GM23338 (cell line): ENCODE results near the gene TNS3. TPM values are rescaled to one million over a fixed set of nuclear protein-coding genes. Genes with fewer than 3 reads are reported as not detected.

ENCODE experiments used
- ATAC-seq: fragments of 200-7000 bp; cut with Tn5 transposase; 3 replicates; pipeline ENCODE4 v1.9.1; 2020
- DNase-seq: peaks from one replicate; pipeline ENCODE4 v3.0.0-alpha.2; 2015; ENCODE audit warnings: low spot score
- H2AFZ ChIP-seq: fragments of 200-600 bp; sonication (generic); 2 replicates; pipeline ENCODE4 v1.8.0; 2016; ENCODE audit warnings: antibody characterized with exemption, mild to moderate bottlenecking, moderate library complexity
- H3F3A ChIP-seq: fragments of 200-600 bp; sonication (generic); replicated peaks from 2 replicates; pipeline ENCODE4 v1.8.0; 2017; ENCODE audit warnings: antibody characterized with exemption, mixed run types, low read depth
- H3K27ac ChIP-seq: fragments of 200-600 bp; sonication (generic); 2 replicates; pipeline ENCODE4 v1.6.1; 2016; ENCODE audit warnings: low read depth
- H3K27me3 ChIP-seq: fragments of 200-600 bp; sonication (generic); 2 replicates; pipeline ENCODE4 v1.8.0; 2016; ENCODE audit warnings: mild to moderate bottlenecking, mixed run types, moderate library complexity; ENCODE audit not compliant: insufficient read depth
- H3K36me3 ChIP-seq: fragments of 200-600 bp; sonication (generic); 2 replicates; pipeline ENCODE4 v1.8.0; 2016; ENCODE audit warnings: mild to moderate bottlenecking; ENCODE audit not compliant: insufficient read depth
- H3K4me1 ChIP-seq: fragments of 200-600 bp; sonication (generic); 2 replicates; pipeline ENCODE4 v1.8.0; 2016; ENCODE audit warnings: mild to moderate bottlenecking, moderate library complexity; ENCODE audit not compliant: insufficient read depth
- H3K4me2 ChIP-seq: fragments of 200-600 bp; sonication (generic); 2 replicates; pipeline ENCODE4 v1.7.1; 2017; ENCODE audit warnings: mixed run types
- H3K4me3 ChIP-seq: fragments of 200-600 bp; sonication (generic); 2 replicates; pipeline ENCODE4 v1.6.1; 2016; ENCODE audit warnings: mixed run types
- H3K79me2 ChIP-seq: fragments of 200-600 bp; sonication (generic); replicated peaks from 2 replicates; pipeline ENCODE4 v1.8.0; 2017; ENCODE audit warnings: mild to moderate bottlenecking; ENCODE audit not compliant: insufficient read depth
- H3K9me2 ChIP-seq: fragments of 200-600 bp; sonication (generic); 2 replicates; pipeline ENCODE4 v1.8.0; 2017; ENCODE audit not compliant: insufficient read depth
- H4K20me1 ChIP-seq: fragments of 200-600 bp; sonication (generic); replicated peaks from 2 replicates; pipeline ENCODE4 v1.8.0; 2017; ENCODE audit warnings: mild to moderate bottlenecking; ENCODE audit not compliant: insufficient read depth
- H3K27ac Mint-ChIP-seq: 2 replicates; pipeline ENCODE4 v1.8.0; 2020; ENCODE audit warnings: inconsistent platforms, mild to moderate bottlenecking, moderate library complexity, mixed read lengths
- H3K27me3 Mint-ChIP-seq: 3 replicates; pipeline ENCODE4 v1.8.0; 2022; ENCODE audit warnings: low read depth, mild to moderate bottlenecking, moderate library complexity, mixed read lengths, inconsistent platforms; ENCODE audit not compliant: insufficient read depth, poor library complexity
- H3K36me3 Mint-ChIP-seq: 3 replicates; pipeline ENCODE4 v1.8.0; 2021; ENCODE audit warnings: low read depth, mild to moderate bottlenecking, inconsistent platforms, moderate library complexity, mixed read lengths
- H3K4me1 Mint-ChIP-seq: 3 replicates; pipeline ENCODE4 v1.8.0; 2020; ENCODE audit warnings: mild to moderate bottlenecking, inconsistent platforms, mixed read lengths
- H3K4me3 Mint-ChIP-seq: 3 replicates; pipeline ENCODE4 v1.8.0; 2021; ENCODE audit warnings: moderate library complexity, mild to moderate bottlenecking, inconsistent platforms, mixed read lengths
- H3K9me3 Mint-ChIP-seq: 3 replicates; pipeline ENCODE4 v1.8.0; 2020; ENCODE audit warnings: moderate library complexity, mild to moderate bottlenecking, inconsistent platforms, mixed read lengths
- CREB1 ChIP-seq: fragments of 250-450 bp; sonication (Bioruptor Pico); IDR thresholded peaks from 2 replicates; pipeline ENCODE4 v1.5.0; 2020; ENCODE audit warnings: low read depth, mild to moderate bottlenecking, moderate library complexity
- EZH2 ChIP-seq: fragments of 200-600 bp; sonication (generic); IDR thresholded peaks from one replicate; pipeline ENCODE4 v1.8.0; 2017; ENCODE audit warnings: antibody characterized with exemption, mild to moderate bottlenecking, low read depth; ENCODE audit not compliant: unreplicated experiment
- EZH2phosphoT487 ChIP-seq: fragments of 200-600 bp; sonication (generic); IDR thresholded peaks from one replicate; pipeline ENCODE4 v1.8.1; 2018; ENCODE audit warnings: antibody characterized with exemption; ENCODE audit not compliant: unreplicated experiment
- JUNB ChIP-seq: IDR thresholded peaks from one replicate; pipeline ENCODE4 v1.6.1; 2016; ENCODE audit warnings: antibody characterized with exemption; ENCODE audit not compliant: unreplicated experiment
- NANOG ChIP-seq: IDR thresholded peaks from 2 replicates; pipeline ENCODE4 v1.6.1; 2016; ENCODE audit warnings: antibody characterized with exemption, borderline replicate concordance
- POLR2AphosphoS5 ChIP-seq: IDR thresholded peaks from 2 replicates; pipeline ENCODE4 v1.6.1; 2016; ENCODE audit warnings: antibody characterized with exemption, low read depth
- STAT1 ChIP-seq: IDR thresholded peaks from one replicate; pipeline ENCODE4 v1.6.1; 2016; ENCODE audit warnings: antibody characterized with exemption; ENCODE audit not compliant: unreplicated experiment
- ZNF114 ChIP-seq: fragments of 250-450 bp; sonication (Bioruptor Pico); IDR thresholded peaks from 2 replicates; pipeline ENCODE4 v1.5.0; 2020; ENCODE audit warnings: mild to moderate bottlenecking, moderate library complexity
- ZNF331 ChIP-seq: fragments of 250-450 bp; sonication (Bioruptor Pico); IDR thresholded peaks from 2 replicates; pipeline ENCODE4 v1.5.0; 2020; ENCODE audit warnings: low read depth, mild to moderate bottlenecking, moderate library complexity
- polyA plus RNA-seq: library from polyadenylated mRNA; unstranded; fragments of >200 nt; fragmentation: Nextera tagmentation; extraction: Ambion mirVana; gene quantifications from 2 replicates; pipeline ENCODE4 v1.2.1, GENCODE V29; 2016
- total RNA-seq: library from RNA; depleted of rRNA; stranded (reverse); fragments of >200 nt; shearing (Covaris generic); gene quantifications from 2 replicates; pipeline ENCODE4 v1.2.3, GENCODE V29; 2014
- TF ChIP-seq, protein P1 (sequence below): fragments of 250-450 bp; sonication (Bioruptor Pico); IDR thresholded peaks from 2 replicates; pipeline ENCODE4 v1.5.0; 2020; ENCODE audit warnings: mild to moderate bottlenecking, moderate library complexity
- TF ChIP-seq, protein P2 (sequence below): IDR thresholded peaks from 2 replicates; pipeline ENCODE4 v1.6.1; 2016; ENCODE audit warnings: antibody characterized with exemption
- TF ChIP-seq, protein P3 (sequence below): IDR thresholded peaks from one replicate; pipeline ENCODE4 v1.6.1; 2018; ENCODE audit warnings: antibody characterized with exemption; ENCODE audit not compliant: unreplicated experiment
- TF ChIP-seq, protein P4 (sequence below), 2 experiments: fragments of 200-600 bp in 1 of 2; sonication (generic) in 1 of 2; conservative IDR thresholded peaks; 2 replicates each; pipeline versions ENCODE4 v1.5.1 to v1.6.1; 2016 to 2017; ENCODE audit warnings: antibody characterized with exemption in 2 of 2, low read depth in 2 of 2, mild to moderate bottlenecking in 2 of 2, moderate library complexity in 1 of 2

The TNS3 gene
- total and polyA plus RNA-seq, 2 experiments from 2014 or later: 6.2 to 28.7 TPM

DNA sequence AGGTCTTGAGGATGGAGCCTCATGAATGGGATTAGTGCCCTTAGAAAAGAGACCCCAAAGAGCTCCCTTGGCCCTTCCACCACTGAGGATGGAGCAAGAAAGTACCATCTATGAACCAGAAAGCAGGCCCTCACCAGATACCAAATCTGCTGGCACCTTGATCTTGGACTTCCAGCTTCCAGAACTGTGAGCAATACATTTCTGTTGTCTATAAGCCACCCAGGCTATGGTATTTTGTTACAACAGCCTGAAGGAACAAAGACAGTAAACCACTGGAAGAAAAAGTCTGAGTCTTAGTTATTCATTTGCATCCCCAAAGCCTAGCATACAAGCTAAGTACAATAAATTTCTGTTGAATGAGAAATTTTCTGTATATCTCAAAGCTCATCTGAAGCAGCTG lies 37.9 kb upstream of the TNS3 start:
- Mint-ChIP-seq H3K27ac (no peak overlapping the region), H3K27me3 (peaks cover 14% of the 10 kb centered on the region), H3K36me3 (no peaks in the 10 kb centered on the region), H3K9me3 (no peaks in the 10 kb centered on the region; the same call in 2 of the 3 replicates), H3K4me1 (peaks cover 16% of the 10 kb centered on the region), H3K4me3 (no peak overlapping the region)
- Histone ChIP-seq H3K27ac (no peak overlapping the region), H3K4me1 (peaks cover 9% of the 10 kb centered on the region; the same call in 1 of the 2 replicates), H3F3A (no peaks in the 10 kb centered on the region), H3K36me3 (no peaks in the 10 kb centered on the region), H3K79me2 (no peaks in the 10 kb centered on the region), H4K20me1 (no peaks in the 10 kb centered on the region), H3K4me3 (no peak overlapping the region), H3K9me2 (peaks cover 15% of the 10 kb centered on the region; the same call in 1 of the 2 replicates), H3K27me3 (no peaks in the 10 kb centered on the region), H2AFZ (no peak overlapping the region), H3K4me2 (no peak overlapping the region)
- no peak for DNase-seq
- TF ChIP-seq, protein P1, sequence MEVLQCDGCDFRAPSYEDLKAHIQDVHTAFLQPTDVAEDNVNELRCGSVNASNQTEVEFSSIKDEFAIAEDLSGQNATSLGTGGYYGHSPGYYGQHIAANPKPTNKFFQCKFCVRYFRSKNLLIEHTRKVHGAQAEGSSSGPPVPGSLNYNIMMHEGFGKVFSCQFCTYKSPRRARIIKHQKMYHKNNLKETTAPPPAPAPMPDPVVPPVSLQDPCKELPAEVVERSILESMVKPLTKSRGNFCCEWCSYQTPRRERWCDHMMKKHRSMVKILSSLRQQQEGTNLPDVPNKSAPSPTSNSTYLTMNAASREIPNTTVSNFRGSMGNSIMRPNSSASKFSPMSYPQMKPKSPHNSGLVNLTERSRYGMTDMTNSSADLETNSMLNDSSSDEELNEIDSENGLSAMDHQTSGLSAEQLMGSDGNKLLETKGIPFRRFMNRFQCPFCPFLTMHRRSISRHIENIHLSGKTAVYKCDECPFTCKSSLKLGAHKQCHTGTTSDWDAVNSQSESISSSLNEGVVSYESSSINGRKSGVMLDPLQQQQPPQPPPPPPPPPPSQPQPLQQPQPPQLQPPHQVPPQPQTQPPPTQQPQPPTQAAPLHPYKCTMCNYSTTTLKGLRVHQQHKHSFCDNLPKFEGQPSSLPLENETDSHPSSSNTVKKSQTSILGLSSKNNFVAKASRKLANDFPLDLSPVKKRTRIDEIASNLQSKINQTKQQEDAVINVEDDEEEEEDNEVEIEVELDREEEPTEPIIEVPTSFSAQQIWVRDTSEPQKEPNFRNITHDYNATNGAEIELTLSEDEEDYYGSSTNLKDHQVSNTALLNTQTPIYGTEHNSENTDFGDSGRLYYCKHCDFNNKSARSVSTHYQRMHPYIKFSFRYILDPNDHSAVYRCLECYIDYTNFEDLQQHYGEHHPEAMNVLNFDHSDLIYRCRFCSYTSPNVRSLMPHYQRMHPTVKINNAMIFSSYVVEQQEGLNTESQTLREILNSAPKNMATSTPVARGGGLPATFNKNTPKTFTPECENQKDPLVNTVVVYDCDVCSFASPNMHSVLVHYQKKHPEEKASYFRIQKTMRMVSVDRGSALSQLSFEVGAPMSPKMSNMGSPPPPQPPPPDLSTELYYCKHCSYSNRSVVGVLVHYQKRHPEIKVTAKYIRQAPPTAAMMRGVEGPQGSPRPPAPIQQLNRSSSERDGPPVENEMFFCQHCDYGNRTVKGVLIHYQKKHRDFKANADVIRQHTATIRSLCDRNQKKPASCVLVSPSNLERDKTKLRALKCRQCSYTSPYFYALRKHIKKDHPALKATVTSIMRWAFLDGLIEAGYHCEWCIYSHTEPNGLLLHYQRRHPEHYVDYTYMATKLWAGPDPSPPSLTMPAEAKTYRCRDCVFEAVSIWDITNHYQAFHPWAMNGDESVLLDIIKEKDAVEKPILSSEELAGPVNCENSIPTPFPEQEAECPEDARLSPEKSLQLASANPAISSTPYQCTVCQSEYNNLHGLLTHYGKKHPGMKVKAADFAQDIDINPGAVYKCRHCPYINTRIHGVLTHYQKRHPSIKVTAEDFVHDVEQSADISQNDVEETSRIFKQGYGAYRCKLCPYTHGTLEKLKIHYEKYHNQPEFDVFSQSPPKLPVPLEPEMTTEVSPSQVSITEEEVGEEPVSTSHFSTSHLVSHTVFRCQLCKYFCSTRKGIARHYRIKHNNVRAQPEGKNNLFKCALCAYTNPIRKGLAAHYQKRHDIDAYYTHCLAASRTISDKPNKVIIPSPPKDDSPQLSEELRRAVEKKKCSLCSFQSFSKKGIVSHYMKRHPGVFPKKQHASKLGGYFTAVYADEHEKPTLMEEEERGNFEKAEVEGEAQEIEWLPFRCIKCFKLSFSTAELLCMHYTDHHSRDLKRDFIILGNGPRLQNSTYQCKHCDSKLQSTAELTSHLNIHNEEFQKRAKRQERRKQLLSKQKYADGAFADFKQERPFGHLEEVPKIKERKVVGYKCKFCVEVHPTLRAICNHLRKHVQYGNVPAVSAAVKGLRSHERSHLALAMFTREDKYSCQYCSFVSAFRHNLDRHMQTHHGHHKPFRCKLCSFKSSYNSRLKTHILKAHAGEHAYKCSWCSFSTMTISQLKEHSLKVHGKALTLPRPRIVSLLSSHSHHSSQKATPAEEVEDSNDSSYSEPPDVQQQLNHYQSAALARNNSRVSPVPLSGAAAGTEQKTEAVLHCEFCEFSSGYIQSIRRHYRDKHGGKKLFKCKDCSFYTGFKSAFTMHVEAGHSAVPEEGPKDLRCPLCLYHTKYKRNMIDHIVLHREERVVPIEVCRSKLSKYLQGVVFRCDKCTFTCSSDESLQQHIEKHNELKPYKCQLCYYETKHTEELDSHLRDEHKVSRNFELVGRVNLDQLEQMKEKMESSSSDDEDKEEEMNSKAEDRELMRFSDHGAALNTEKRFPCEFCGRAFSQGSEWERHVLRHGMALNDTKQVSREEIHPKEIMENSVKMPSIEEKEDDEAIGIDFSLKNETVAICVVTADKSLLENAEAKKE (CRISPR knock-in tag): no peak
- TF ChIP-seq JUNB (no peak), ZNF331 (CRISPR knock-in tag) (no peak), ZNF114 (CRISPR knock-in tag) (no peak), CREB1 (CRISPR knock-in tag) (no peak), EZH2phosphoT487 (no peak), NANOG (no peak), EZH2 (no peak), POLR2AphosphoS5 (no peak), STAT1 (no peak)
- TF ChIP-seq, protein P2, sequence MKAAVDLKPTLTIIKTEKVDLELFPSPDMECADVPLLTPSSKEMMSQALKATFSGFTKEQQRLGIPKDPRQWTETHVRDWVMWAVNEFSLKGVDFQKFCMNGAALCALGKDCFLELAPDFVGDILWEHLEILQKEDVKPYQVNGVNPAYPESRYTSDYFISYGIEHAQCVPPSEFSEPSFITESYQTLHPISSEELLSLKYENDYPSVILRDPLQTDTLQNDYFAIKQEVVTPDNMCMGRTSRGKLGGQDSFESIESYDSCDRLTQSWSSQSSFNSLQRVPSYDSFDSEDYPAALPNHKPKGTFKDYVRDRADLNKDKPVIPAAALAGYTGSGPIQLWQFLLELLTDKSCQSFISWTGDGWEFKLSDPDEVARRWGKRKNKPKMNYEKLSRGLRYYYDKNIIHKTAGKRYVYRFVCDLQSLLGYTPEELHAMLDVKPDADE: no peak
- TF ChIP-seq, protein P3, sequence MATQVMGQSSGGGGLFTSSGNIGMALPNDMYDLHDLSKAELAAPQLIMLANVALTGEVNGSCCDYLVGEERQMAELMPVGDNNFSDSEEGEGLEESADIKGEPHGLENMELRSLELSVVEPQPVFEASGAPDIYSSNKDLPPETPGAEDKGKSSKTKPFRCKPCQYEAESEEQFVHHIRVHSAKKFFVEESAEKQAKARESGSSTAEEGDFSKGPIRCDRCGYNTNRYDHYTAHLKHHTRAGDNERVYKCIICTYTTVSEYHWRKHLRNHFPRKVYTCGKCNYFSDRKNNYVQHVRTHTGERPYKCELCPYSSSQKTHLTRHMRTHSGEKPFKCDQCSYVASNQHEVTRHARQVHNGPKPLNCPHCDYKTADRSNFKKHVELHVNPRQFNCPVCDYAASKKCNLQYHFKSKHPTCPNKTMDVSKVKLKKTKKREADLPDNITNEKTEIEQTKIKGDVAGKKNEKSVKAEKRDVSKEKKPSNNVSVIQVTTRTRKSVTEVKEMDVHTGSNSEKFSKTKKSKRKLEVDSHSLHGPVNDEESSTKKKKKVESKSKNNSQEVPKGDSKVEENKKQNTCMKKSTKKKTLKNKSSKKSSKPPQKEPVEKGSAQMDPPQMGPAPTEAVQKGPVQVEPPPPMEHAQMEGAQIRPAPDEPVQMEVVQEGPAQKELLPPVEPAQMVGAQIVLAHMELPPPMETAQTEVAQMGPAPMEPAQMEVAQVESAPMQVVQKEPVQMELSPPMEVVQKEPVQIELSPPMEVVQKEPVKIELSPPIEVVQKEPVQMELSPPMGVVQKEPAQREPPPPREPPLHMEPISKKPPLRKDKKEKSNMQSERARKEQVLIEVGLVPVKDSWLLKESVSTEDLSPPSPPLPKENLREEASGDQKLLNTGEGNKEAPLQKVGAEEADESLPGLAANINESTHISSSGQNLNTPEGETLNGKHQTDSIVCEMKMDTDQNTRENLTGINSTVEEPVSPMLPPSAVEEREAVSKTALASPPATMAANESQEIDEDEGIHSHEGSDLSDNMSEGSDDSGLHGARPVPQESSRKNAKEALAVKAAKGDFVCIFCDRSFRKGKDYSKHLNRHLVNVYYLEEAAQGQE: no peak
- TF ChIP-seq, protein P4, sequence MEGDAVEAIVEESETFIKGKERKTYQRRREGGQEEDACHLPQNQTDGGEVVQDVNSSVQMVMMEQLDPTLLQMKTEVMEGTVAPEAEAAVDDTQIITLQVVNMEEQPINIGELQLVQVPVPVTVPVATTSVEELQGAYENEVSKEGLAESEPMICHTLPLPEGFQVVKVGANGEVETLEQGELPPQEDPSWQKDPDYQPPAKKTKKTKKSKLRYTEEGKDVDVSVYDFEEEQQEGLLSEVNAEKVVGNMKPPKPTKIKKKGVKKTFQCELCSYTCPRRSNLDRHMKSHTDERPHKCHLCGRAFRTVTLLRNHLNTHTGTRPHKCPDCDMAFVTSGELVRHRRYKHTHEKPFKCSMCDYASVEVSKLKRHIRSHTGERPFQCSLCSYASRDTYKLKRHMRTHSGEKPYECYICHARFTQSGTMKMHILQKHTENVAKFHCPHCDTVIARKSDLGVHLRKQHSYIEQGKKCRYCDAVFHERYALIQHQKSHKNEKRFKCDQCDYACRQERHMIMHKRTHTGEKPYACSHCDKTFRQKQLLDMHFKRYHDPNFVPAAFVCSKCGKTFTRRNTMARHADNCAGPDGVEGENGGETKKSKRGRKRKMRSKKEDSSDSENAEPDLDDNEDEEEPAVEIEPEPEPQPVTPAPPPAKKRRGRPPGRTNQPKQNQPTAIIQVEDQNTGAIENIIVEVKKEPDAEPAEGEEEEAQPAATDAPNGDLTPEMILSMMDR (conservative IDR thresholded peaks at IDR 0.05; ENCODE audit: low read depth in 2 of 2): no peak
- ATAC-seq: no peak
